Embryonic facial prominence (tissue), 1 donor: ENCODE measurements around the gene TMA16.
"Not testable (repeated sequence)": the region's sequence is repeated elsewhere in the genome, so short reads cannot be mapped to it uniquely, and the experiment has no call there.

Source experiments
- DNase-seq: peaks from one replicate; pipeline ENCODE4 v3.0.0-alpha.2; 2016; ENCODE audit errors: extremely low spot score

The TMA16 gene

DNA sequence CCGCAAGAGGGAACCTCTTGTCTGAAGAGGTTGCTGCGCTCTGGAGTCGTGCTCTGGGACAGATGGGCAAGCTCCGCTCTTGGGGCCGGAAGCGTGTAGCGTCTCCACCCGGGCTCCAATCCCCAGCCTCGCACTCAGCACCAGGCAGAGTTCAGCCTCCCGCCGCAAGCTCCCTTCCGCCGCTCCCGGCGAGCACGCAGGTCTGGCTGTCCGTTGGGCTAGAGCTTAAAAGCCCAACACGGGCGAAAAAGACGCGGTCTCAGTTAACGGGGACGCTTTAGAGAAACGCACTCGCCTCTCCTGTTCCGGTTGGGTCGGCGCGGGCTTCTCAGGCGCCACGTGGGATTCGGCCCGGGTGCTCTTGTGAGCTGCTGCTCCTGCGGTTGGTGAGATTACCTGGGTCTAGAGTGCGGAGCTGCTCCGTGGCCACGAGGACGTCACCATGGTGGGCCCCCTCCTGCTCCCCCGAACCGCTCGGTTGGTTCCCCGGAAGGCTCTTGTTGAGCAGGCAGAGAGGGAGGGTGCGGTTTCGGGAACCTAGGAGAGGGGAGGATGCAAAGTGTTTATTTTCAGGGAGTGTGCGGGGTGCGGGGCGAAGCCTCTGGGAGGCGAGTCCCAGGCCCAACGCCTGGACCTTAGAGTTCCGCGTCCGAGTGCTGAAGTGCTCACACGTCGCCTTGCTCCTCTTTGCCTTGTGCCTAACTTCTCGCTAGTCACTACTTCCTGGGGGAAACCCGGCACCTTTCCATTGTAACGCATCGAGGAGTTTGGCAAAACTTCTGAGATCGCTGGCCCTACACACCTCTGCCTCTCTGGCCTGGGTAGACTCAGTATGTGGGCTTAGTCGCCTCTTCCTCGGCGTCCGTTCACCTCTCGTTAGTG lies at the start of gene TMA16:
TSS of gene TMA16 (plus strand) at position 331 of the 882 bp plus-strand sequence. CDS start at position 443, 112 bp downstream.
- peak; percentile 77 for DNase-seq

DNA sequence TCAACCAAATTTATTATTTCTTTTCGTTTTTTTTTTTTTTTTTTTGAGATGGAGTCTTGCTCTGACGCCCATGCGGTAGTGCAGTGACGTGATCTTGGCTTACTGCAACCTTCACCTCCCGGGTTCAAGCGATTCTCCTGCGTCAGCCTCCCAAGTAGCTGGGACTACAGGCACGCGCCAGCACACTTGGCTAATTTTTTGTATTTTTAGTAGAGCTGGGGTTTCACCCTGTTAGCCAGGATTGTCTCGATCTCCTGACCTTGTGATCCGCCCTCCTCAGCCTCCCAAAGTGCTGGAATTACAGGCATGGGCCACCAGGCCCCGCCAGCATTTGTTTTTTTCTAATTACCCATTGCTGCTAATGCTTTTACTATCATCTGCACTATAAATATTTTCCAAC lies 47.5 kb upstream of the TMA16 start:
- not testable (repeated sequence) for DNase-seq

DNA sequence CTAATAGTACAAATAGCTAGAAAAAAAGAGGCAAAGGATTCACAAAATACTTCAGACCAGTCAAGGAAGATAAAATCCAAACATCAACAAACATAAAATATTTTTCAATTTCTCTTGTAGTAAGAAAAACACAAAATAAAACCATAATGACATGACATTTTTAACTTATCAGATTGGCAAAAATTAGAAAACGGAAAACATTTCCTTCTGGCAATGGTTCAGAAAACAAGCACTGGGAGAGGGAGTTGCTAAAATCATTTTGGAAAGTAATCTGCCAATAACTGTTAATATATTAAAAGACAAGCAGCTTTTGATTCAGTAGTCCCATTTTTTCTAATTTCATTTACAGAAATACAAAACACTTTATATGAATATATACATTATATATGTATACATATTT lies 47.0 kb upstream of the TMA16 start:
- DNase-seq, result no peak

DNA sequence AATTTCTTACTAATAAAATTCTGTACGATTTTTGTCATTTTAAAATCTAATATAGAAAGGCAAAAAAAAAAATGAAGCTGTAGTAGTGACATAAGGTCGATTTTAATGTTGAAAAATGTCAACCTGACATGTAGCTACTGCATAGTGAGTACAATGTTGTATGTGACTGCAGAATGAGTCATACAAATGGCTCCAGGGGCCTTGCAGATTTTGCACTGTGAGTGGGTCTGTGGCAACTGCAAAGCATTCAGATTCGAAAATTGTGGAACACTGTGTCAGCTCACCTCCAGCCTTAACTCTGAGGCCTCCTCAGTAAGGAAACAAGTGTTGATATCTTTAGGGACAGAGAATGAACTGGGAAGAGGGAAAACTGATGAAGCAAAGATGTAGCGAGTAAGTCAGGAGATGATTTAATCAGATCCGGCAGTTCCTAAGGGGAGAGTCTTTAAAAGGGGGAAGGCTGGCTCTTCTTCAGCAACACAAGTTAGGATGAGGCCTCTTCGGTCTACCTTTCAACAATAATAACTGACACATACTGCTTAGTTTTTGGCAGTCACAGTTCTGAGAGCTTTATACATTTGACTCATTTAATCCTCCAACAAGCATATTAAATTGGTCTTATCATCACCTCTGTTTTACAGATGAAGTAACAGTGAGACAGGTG lies 45.8 kb upstream of the TMA16 start:
- DNase-seq, result no peak

DNA sequence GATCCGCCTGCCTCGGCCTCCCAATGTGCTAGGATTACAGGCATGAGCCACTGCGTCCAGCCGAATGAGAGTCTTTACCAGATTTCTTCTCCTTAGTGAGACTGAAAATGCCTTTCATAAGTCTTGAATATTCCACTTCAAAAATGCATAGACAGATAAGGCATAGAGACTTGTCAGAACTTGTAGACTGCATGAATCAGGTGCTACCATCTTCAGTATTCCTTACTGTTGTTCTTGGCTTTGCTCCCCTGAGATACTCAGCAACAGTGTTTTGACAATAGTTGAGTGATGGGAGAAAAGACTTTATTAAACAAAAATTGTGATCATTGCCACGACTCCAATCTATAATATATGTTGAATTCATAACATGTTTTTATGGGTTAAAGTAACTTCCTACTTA lies 31.9 kb upstream of the TMA16 start:
- no peak for DNase-seq

DNA sequence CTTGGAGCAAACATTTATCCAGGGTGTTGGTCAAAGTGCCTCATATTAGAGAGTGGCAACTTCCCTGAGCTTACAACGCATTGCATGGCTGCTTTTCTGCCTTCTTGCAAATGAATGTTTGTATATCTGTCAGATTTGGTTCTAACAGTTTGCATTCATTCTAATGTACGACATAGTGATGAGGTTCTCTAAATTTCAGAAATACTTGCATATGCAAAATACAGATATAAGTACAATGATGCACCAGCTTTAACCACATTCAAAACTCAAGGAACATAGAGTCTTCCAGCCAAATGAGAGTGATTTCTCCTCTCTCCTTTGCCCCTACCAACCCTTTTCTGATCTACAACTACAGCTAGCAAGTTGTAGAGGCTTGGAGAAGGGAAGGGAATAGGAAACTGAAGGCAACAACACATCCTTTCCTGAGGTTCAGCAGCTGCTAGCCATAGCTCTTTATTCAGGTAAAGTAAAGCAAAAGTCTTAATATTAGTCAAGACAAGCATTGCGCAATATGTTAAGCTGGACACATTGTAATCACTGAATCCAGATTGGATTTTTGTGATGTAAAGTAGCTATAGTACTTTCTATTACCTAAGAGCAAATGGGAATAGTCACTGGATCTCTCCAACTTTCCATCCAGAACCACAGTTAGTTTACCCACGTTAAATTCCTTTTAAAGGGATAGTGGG lies 27.3 kb upstream of the TMA16 start:
- no peak for DNase-seq

DNA sequence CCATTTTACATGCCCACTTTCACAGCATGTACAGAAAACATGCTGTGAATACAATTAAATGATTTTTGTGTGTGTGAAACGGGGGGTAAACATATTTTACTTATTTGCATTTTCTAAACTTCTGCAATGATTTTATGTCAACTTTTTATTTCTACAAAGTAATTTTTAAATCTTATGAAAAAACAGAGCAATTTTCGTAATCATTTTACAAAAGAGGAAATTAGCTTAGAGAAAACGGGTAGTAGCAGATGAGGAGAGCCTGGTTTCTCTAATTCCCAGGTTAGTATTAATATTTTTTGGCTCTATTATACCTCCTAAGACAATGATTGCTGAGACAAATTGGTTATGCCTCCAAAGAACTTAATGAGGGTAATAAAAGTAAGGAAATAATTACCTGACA lies 24.1 kb upstream of the TMA16 start:
- DNase-seq, result no peak

DNA sequence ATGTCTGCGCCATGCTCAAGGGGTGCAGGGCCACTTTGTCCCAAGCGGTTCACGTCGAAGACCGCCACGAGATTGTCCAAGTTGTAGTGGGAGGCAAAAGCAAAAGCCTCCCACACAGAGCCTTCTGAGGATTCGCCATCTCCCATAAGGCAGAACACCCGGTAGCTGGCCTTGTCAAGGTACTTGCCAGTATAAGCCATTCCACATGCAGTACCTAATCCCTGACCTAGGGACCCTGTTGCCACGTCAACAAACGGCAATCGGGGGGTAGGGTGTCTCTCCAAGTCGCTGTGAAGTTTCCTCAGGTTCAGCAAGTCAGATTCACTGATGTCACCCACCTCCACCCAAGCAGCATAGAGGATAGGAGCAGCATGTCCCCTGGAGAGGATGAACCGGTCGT lies 21.4 kb upstream of the TMA16 start:
- no peak for DNase-seq

DNA sequence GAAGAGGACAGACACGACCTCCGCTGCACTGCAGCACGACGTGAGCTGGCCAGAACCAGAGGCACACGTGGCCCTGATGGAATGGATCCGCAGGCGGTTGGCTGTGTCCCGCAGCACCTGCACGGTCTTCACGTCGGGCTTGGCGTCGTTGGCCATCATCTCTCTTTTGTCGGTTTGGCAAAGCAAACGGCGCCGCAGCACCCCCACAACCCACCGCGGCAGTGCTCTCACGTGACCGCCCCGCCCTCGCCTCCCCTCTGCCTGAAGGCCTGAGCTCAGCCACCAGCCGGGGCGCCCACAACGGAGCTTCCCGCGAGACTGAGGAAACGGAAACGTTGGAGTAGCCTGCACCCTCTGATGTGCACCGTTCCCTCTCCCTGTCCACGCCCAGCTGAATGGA lies 20.9 kb upstream of the TMA16 start, which contains the start of gene TKTL2:
TSS of gene TKTL2 (minus strand) at position 179 of the 400 bp plus-strand sequence. CDS start at position 159, 20 bp downstream.
- DNase-seq, result no peak

DNA sequence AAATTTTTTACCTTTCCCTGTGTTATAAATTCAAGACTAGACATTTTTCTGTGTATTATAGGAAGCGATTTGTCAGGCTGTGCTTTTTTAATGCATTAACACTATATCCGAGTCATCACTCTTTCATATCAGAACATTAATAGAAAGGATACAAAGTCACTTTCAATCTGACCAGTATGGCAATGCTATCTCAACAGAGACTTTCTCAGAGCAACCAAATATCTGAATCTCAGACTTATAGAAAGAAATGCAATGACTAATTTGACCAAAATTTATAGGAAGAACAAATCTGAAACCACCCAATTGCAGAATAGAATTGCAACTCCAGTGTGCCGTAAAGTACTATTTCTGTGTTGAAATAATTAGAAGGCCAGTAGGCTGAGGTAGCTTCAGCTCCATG lies 20.5 kb upstream of the TMA16 start:
- DNase-seq, result no peak

DNA sequence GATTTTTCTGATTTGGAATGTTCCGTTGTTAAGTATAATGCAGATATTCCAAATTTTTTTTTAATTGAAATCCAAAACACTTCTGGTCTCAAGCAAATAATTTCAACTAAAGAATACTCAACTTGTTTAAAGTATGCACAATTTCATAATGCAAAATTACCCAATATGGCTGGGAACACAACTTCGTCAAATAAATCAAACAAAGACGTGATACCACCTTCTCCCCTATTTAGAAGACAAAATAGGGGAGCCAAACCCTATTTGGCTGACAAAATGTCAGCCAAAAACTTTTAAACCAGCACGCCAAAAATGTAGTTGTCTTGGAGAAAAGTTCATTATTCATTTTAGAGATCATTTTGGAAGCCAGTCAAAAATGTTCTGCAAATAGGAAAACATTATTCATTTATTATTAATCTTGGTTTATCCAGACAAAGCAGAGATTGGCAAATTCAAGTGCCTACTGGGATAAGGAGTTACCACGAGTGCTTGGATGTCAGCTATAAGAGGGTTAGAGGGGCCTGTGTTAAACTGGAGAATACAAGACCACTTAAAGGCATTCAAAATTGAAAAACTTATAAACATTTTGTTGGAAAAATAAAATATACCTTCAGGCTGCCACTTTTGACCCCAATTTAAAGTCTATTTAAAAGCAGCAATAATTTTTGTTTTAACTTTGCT lies 17.6 kb upstream of the TMA16 start:
- no peak for DNase-seq

DNA sequence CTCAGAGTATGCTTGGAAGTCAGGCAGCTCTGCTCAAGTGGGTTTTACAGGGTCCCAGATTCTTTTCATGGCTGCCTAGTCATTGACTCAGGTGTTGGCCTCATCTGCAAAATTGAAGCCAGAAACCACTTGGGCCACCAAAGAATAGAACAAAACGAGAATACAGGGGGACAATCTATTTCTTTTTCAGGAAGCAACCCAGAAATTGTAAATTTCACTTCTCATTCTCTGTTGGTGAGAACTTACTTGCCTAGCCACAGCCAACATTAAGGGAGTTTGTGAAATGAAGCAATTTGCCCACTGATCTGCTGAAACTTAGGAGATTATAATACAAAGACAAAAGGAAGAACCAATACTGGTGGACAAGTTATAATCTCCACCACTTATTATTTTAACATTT lies 12.3 kb upstream of the TMA16 start:
- DNase-seq, result no peak

DNA sequence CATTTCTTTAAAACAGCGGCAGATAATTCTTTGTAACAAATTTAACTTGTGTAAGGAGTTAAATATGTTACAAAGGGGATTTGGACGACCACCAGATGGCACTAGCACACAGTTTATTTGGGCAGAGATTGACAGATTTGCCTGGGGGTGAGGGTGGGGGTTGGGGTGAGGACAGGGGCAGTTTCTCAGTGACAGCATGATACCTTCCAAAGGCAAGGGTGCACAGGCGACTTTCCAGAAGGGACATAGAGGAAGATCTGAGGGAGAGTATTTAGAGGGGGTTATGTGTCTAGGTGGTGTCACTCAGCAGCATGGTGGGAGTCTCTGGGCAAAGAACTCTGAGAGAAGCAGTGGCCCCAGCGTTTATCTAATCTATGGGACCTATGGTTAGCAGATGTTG lies 9.6 kb upstream of the TMA16 start:
- DNase-seq, result peak; percentile 22

DNA sequence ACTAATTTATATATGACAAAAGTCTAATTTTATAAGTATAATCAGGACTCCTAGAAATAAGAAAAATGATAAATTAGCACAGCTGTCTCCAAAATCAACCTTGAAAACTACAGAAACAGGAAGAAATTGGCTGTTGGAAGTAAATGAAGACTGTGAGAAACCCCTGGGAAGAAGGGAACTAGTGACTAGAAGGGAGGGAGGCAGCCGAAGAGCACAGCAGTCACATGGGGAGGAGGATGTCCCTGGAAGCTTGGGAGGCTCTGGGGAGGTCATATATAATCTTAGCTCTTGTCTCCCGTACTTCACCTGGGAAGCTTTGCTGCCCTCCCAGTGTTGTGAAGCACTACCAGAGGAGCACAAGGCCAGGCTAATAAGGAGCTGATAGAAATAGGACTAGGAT lies 8.9 kb upstream of the TMA16 start:
- DNase-seq, result no peak

DNA sequence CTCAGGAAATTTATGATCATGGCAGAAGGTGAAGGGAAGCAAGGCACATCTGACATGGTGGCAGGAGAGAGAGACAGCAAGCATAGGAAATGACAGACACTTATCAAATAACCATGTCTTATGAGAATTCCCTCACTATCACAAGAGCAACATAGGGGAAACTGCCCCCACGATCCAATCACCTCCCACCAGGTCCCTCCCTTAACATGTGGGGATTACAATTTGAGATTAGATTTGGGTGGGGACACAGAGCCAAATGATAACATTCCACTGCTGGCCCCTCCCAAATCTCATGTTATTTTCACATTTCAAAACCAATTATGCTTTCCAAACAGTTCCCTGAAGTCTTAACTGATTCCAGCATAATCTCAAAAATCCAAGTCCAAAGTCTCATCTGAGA lies 8.2 kb upstream of the TMA16 start:
- DNase-seq, result no peak

DNA sequence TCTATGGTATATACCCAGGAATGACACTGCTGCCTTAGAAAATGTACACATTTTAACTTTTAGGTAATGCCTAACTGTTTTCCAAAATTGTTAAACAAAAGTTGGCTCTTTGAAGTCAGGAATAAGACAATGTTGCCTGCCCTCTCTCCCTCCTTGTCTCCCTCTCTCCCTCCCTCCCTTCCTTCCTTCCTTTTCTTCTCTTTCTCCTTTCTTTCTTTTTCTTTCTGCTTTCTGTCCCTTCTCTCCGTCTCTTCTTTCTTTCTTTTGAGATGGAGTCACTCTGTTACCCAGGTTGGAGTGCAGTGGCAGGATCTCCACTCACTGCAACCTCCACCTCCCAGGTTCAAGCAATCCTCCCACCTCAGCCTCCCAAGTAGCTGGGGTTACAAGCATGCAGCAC lies 4.6 kb upstream of the TMA16 start:
- DNase-seq, result no peak

DNA sequence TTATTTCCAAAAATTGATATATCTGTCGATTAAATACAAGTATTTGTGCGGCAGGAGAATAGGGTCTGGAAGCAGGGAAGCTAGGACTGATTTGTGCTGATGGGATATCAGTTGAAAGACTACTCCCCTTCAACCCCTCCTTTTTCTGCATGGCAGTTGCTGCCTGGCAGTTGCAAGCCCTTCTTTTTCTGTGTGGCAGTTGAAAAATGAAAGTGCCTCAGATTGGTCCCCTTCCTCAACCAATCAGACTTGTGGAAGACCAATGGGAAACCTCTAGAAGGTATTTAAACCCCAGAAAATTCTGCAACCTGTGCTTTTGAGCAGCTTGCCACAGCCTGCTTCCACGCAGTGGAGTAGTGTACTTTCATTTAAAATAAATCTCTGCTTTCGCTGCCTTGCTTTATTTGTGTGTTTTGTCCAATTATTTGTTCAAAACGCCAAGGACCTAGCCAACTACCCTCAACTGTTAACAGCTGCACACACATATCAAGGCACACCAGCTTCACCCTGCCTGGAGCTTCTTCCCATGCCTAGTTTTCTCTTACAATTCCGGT lies 1.5 kb upstream of the TMA16 start:
- no peak for DNase-seq

DNA sequence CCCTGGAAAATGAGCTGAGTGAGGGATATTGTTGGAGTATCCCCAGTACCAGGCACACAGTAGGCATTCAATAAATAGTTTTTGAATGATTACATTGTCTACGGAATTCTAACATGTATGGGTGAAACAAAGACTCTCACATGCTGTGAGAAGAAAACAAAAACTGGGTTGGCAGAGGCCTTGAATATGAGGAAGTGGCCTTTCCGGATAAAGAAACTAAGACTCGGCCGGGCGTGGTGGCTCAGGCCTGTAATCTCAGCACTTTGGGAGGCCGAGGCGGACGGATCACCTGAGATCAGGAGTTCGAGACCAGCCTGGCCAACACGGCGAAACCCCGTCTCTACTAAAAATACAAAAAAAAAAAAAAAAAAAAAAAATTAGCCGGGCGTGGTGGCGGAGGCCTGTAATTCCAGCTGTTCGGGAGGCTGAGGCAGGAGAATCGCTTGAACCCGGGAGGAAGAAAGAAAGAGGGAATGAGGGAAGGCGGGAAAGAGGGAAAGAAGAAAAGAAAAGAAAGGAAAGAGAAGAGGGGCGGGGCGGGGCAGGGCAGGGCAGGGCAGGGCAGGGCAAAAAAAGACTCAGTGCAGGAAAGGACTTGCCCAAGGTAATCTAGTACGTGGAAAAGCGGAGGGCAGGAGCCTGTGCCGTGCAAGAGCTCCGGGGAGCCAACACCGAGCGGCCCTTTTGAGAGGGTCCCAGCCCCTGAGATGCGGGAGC lies 689 bp upstream of the TMA16 start:
- DNase-seq, result no peak

DNA sequence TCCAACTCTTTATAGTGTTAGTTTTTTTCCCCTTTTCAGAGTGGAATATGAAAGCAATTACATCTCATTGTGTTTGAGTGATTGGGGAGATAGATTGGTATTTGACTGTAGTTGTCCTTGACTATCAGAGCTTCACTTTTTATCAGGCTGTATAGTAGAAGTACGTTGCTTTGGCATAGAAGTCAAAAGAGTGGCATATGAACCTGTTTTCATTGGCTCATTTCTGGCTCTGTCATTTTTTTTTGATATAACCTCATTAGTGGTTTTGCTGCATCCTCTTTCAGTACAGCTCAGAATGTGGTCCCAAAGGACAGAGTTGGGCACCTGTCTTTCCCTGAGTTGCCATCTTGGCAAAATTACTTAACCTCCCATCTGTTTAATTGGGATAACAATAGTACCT lies 1.4 kb downstream of the TMA16 start:
- DNase-seq, result no peak

DNA sequence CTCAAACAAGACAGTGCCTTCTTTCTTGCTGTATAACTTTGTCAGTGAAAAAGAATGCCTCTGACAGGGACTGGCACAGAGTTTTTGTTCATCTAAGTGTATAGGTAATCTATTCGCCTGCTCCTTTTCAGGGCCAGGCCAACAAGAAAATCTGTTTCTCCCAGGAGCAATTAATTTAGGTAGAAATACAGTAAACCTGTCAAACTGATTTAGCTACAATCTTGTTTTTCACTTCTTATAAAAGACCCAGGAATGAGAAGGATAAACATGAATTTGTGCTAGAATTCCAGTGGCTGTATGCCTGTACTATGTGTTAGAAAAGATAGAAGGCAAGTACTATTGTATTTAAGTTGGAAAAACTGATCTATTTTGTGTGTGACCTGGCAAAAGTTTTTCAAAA lies 6.1 kb downstream of the TMA16 start:
- no peak for DNase-seq

DNA sequence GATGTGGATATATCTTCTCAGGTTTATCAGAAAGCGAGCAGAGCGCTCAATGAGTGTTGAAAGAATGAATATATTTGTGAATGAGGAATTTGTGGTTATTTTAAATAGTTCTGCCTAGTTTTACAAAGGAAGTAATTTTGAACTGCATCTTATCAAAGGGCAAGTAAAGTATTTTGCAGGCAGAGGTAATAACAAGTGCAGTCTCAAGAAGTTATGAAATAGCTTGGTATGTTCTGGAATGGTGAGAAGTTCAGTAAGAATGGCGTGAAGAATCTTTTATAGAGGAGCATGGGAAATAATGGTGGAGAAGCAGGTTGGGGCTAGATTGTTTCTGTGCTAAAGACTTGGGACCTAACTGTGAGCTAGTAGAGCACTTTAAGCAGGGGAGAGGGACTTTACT lies 10.9 kb downstream of the TMA16 start:
- no peak for DNase-seq
